ENCODE measurements around the gene THOC5.
"Not testable (repeated sequence)": the region's sequence is repeated elsewhere in the genome, so short reads cannot be mapped to it uniquely, and the experiment has no call there.

THOC5 gene

GRCh38 chr22:29510542-29510941 is 43.0 kb downstream of the THOC5 start:
- DNase-seq (ENCODE audit: low read depth), result no peak

GRCh38 chr22:29509815-29510214 is 43.7 kb downstream of the THOC5 start:
- no peak for DNase-seq (ENCODE audit: low read depth)

- DNase-seq (ENCODE audit: low read depth), result no peak
Measured at GRCh38 chr22:29509298-29509697, 44.3 kb downstream of the THOC5 start.

GRCh38 chr22:29503811-29504372 is 49.7 kb downstream of the THOC5 start:
- no peak for DNase-seq (ENCODE audit: low read depth)

GRCh38 chr22:29499852-29500251 is 53.7 kb downstream of the THOC5 start:
- no peak for DNase-seq (ENCODE audit: low read depth)

GRCh38 chr22:29493636-29494035 is 59.9 kb downstream of the THOC5 start:
- no peak for DNase-seq (ENCODE audit: low read depth)

DNA sequence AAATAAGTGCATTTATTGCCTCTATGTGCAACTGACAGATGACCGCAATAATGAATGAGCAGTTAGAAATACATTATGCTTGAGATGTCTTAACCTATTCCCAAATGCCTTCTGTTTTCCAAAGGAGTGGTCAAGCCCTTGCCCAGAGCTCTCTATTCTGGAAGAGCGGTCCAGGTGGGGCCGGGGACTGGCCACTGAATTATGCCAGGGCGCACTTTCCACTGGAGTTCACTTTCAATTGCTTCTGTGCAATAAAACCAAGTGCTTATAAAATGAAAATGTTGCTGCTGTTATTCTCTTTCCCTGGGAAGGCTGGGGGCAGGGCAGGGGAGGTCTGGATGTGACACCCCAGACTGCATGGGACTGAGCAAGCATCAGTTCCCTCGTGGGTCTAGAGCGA is 62.5 kb downstream of the THOC5 start:
- DNase-seq (ENCODE audit: low read depth), result no peak

GRCh38 chr22:29489127-29489780 is 64.3 kb downstream of the THOC5 start:
- not testable (repeated sequence) for DNase-seq (ENCODE audit: low read depth)

DNA sequence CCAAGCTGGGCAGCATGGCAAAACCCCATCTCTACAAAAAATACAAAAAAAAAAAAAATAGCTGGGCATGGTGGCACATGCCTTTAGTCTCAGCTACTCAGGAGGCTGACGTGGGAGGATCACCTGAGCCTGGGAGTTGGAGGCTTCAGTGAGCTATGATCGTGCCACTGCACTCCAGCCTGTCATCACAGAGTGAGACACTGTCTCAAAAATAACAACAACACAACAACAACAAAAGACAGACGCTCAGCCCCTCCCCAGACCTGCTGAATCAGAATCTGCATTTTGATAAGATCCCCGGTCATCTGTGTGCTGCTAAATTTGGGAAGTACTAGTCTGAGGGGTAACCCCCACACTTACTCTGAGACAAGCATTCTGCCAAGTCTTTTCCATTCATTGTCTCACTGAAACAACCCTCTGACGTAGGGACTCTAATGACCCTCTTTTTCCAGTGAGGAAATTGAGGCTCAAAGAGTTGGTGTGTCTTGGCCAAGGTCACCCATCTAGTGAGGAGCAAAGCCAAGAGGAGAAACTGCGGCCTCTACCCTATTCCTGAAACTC is 66.1 kb downstream of the THOC5 start:
- no peak for DNase-seq (ENCODE audit: low read depth)

DNA sequence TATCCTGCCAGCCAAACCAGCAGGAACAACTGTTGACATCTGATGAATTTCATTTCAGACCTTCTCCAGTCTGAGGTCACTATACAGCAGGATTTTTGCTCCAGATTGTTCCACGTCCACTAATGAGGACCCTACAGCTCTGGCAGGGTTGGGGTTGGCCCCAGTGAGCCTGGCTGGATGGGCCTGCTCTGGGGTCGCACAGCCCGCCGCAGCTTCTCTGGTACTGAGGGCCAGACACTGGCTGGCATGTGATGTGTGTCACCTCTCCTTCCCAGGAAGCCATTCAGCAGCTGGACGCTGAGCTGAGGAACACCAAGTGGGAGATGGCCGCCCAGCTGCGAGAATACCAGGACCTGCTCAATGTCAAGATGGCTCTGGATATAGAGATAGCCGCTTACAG is 68.1 kb downstream of the THOC5 start:
- DNase-seq (ENCODE audit: low read depth), result no peak

- DNase-seq (ENCODE audit: low read depth), result no peak
Measured at GRCh38 chr22:29484642-29485041, 68.9 kb downstream of the THOC5 start.

GRCh38 chr22:29483254-29483653 is 70.3 kb downstream of the THOC5 start:
- DNase-seq (ENCODE audit: low read depth), result no peak

GRCh38 chr22:29482726-29483125 is 70.8 kb downstream of the THOC5 start:
- DNase-seq (ENCODE audit: low read depth), result no peak

GRCh38 chr22:29482253-29482652 is 71.3 kb downstream of the THOC5 start:
- no peak for DNase-seq (ENCODE audit: low read depth)

- DNase-seq (ENCODE audit: low read depth), result no peak
Measured at GRCh38 chr22:29481265-29482000, 72.1 kb downstream of the THOC5 start.

DNA sequence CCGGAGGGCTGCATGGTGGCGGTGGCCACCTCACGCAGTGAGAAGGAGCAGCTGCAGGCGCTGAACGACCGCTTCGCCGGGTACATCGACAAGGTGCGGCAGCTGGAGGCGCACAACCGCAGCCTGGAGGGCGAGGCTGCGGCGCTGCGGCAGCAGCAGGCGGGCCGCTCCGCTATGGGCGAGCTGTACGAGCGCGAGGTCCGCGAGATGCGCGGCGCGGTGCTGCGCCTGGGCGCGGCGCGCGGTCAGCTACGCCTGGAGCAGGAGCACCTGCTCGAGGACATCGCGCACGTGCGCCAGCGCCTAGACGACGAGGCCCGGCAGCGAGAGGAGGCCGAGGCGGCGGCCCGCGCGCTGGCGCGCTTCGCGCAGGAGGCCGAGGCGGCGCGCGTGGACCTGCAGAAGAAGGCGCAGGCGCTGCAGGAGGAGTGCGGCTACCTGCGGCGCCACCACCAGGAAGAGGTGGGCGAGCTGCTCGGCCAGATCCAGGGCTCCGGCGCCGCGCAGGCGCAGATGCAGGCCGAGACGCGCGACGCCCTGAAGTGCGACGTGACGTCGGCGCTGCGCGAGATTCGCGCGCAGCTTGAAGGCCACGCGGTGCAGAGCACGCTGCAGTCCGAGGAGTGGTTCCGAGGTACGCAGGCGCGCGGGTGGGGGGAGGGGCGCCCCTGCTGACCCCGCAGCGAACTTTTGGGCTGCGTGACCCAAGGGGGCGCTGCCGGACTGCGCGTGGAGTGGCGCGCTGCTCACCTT is 72.9 kb downstream of the THOC5 start:
- DNase-seq (ENCODE audit: low read depth), result no peak

GRCh38 chr22:29480262-29480511 is 73.4 kb downstream of the THOC5 start:
- no peak for DNase-seq (ENCODE audit: low read depth)

- DNase-seq (ENCODE audit: low read depth), result no peak
Measured at GRCh38 chr22:29479417-29480261, 73.9 kb downstream of the THOC5 start, which contains the start of gene NEFH. NEFH (plus strand) TSS chr22:29480218; CDS start chr22:29480263, 45 bp downstream.

GRCh38 chr22:29478326-29479276 is 75.0 kb downstream of the THOC5 start:
- no peak for DNase-seq (ENCODE audit: low read depth)

DNA sequence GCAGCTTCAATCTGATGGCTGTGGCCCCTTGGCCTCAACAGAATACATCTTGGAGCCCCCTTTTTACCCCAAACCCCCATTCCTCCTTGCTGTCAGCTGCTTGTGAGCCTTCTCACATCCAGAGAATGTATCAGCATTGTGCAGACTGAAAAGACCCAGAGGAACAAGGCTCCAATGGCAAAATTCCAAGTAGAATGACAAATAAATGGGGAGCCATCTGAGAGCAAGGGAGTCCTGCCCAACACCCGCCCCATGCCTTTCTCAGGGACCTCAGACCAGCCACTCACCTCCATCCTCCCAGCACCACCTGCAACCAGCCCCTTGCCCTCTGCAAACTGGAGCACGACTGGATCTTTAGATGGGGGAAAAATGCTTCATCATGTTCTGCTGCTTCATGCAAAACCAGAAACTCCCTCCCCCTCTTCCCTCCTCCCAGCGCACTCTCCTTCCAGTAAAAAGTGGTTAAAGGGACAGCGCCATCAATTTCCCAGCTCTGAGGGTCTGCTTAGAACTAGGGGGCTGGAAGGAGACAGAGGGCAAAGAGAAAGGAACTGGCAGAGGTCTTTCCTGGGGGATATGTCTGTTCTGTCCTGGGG is 75.7 kb downstream of the THOC5 start:
- no peak for DNase-seq (ENCODE audit: low read depth)

Measured in stimulated activated CD4-positive, alpha-beta T cell treated with anti-CD3 and anti-CD28 coated beads, Interleukin-2, amount 100 ng/mL, for 4 hours (primary cell).